GM21447 (cell line): ENCODE data around the gene TEX22.

Experiments used
- ATAC-seq: cut with Tn5 transposase; IDR thresholded peaks from one replicate; pipeline ENCODE4 v1.9.1; 2021; ENCODE audit not compliant: unreplicated experiment

TEX22 gene

DNA sequence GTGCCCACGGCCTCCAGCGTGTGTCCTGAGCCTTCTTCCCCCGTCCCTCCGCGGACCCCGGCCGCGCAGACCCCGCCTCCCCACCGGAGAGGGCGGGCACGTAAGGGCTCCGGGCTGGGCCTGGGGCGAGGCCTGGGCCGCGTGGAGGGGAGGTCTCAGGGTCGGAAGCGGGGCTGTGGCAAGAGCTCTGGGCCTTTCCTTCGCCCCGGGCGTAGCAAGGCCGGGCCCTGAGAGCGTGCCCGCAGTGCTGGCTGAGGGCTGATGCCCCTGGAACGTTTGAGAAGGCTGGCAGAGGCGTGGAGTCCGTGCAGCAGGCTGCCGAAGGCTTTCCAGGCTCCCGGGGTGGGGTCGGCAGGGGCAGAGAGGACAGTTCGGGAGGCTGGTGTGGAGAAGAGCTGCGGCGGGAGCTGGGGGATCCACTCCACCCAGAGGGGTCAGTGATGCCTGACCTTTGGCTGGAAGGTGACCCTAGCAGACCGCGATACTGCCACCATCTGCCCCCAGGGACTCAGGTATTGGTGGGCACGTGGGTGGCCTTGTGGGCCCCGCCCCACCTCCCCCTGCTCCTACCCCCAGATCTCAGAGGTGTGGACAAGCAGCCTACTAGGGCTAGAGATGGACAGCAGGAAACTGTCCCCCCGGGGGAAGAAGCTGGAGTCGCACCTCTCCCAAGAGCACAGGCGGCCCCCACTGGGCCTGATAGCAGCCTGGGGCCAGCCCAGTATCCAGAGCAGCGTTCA is 558 bp downstream of the TEX22 start:
- peak; percentile 19 for ATAC-seq

- no peak for ATAC-seq
These were observed 1.1 kb downstream of the TEX22 start for GRCh38 chr14:105399466-105399775.

GRCh38 chr14:105400016-105400415 is 1.7 kb downstream of the TEX22 start:
- ATAC-seq = no peak

DNA sequence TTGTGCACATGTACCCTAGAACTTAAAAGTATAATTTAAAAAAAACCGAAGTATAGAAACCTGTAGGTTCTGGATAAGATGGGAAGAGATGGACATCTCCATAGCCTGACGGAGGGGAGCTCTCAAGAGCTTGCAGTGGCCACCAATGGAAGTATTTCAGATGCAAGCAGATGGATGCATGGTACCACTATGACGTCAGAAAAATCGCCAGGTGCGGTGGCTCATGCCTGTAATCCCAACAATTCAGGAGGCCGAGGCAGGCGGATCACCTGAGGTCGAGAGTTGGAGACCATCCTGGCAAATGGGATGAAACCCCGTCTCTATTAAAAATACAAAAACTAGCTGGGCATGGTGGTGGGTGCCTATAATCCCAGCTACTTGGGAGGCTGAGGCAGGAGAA is 3.4 kb downstream of the TEX22 start:
- no peak for ATAC-seq

- no peak for ATAC-seq
These were observed 10.3 kb downstream of the TEX22 start for GRCh38 chr14:105408592-105408991.

- ATAC-seq = no peak
These were observed 11.0 kb downstream of the TEX22 start for GRCh38 chr14:105409364-105409763.

DNA sequence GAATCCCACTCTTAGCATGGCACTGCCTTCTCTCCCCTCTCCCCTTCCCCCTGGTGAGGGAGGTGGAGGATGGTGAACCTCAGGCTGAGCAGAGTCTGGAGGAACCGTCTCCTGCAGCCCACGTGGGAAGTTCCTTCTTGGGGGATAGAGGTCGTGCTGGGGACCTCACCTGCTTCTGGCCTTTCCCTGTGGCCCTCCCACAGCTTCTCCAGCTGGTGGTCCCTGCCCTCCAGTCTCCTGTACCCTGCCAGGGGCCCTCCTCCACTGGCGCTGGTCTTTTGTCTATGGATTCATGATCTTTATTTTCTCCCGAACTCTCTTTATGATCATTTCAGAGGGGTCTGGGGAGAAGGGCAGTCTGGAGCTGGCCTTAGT is 12.3 kb downstream of the TEX22 start:
- no peak for ATAC-seq

GRCh38 chr14:105411017-105411941 is 12.9 kb downstream of the TEX22 start:
- ATAC-seq = no peak

DNA sequence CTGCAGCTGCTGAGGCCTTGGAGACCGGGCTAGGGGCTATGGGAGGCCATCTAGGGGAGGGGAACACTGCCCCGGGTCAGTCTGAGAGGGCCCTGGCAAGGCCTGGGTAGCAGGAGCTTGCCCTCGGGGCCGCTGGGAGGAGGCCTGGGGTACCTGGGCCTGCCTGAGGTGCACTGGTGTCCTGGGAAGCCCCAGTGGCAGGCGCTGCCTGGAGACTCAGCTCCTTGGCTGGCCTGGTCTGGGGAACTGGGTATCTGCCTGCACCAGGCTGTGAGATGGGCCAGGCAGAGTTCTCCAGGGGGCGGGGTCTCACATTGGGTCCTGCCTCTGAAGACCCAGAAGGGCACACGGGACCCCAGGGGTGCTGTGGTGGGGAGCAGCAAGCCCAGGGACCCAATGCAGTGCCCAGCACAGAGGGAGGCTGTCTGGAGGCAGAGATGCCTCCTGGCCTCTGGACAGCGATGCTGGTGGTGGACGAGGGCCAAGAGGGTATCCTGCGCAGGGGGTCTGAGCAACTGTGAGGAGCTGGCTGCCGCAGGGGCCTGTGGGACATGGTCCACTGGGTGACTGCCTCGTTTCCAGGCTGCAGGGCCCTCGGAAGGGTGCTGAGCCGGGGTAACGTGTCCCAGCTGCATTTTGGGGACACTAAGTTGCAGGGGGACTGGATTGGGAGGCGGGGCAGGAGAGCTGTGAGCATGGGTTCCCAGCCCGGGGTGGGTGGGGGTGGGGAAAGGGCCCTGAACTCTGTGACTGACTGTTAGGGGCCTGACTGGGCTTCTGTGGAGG is 13.8 kb downstream of the TEX22 start:
- no peak for ATAC-seq

- ATAC-seq = no peak
These were observed 14.6 kb downstream of the TEX22 start for GRCh38 chr14:105412771-105413543.

DNA sequence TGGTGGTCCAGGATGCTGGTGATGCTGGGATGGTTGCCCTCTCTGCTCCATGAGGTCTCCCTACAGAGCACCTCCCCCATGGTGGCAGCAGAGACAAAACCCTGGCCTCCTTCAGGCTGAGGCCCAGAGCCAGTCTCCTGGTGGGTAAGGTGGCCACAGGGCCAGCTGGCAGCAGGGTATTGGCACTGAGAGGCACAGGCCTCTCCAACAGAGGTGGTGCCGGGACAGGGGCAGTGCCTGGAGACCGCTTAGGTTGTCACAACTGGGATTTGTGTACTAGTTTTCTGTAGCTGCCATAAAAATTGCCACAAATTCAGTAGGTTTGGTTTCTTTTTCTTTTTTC is 15.2 kb downstream of the TEX22 start:
- no peak for ATAC-seq

GRCh38 chr14:105414456-105415371 is 16.4 kb downstream of the TEX22 start:
- ATAC-seq = peak; percentile 47

DNA sequence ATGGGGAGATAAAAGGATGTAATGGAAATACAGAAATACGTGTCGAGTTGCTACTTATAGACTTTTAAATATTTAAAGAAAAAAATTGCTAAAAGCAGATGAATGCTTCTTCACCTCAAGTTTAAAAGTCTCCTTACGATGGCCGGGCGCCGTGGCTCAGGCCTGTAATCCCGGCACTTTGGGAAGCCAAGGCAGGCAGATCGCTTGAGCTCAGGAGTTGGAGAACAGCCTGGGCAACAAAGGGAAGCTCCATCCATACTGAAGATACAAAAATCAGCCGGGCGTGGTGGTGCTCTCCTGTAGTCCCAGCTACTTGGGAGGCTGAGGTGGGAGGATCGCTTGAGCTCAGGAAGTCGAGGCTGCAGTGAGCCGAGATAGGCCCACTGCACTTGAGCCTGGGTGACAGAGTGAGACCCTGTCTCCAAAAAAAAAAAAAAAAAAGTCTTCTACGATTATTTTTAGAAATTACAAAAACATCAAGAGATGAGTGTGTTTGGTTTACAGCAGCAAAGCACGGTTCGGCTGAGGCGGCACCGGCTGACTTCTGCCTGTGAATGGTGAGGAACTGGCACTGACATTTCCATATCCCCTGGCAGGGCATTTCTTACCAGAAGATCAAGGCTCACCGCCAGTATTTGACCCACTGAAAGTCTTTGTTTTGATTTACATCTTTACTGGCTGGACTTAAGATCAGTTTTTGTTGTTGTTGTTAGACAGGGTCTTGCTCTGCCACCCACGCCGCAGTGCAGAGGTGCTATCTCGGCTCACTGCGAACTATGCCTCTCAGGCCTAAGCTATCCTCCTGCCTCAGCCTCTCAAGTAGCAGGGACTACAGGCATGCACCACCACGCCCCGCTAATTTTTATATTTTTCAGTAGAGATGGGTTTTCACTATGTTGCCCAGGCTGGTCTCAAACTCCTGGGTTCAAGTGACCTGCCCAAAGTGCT is 17.4 kb downstream of the TEX22 start:
- no peak for ATAC-seq

DNA sequence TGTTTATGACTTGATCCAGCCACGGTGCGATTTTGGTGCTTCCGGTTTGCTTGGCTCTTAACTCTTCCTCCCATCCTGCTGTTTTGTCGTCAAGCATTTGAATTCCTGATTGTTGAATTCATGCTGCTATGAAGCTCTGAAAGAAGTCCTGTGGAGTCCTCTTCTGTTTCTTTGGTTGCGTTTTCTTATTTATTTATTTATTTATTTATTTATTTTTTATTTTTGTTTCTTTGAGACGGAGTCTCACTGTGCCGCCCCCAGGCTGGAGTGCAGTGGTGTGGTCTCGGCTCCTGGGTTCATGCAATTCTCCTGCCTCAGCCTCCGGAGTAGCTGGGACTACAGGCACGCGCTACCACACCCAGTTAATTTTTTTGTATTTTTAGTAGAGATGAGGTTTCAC is 18.3 kb downstream of the TEX22 start:
- ATAC-seq = no peak

DNA sequence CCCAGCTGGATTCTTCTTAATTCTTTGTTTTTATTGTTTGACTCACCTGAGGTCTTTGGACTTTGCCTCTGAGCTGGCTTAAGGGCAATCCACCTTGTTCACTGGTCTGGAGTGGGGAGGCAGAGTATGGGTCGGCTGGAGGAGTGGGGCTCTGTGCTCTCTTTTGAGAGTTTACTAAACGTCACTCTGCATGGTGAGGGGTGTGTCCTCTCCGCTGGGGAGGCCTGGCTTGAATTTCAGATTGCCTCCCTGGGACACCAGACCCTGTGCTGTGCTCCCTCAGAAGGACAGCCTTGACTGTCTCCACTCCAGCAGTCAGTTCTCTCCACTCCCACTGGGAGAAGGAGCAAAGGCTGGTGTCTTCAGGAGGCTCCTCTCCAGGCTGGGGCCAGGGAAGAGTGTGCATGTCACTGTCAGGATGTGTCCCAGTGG is 19.4 kb downstream of the TEX22 start:
- no peak for ATAC-seq

GRCh38 chr14:105418269-105419194 is 20.2 kb downstream of the TEX22 start:
- ATAC-seq = no peak

DNA sequence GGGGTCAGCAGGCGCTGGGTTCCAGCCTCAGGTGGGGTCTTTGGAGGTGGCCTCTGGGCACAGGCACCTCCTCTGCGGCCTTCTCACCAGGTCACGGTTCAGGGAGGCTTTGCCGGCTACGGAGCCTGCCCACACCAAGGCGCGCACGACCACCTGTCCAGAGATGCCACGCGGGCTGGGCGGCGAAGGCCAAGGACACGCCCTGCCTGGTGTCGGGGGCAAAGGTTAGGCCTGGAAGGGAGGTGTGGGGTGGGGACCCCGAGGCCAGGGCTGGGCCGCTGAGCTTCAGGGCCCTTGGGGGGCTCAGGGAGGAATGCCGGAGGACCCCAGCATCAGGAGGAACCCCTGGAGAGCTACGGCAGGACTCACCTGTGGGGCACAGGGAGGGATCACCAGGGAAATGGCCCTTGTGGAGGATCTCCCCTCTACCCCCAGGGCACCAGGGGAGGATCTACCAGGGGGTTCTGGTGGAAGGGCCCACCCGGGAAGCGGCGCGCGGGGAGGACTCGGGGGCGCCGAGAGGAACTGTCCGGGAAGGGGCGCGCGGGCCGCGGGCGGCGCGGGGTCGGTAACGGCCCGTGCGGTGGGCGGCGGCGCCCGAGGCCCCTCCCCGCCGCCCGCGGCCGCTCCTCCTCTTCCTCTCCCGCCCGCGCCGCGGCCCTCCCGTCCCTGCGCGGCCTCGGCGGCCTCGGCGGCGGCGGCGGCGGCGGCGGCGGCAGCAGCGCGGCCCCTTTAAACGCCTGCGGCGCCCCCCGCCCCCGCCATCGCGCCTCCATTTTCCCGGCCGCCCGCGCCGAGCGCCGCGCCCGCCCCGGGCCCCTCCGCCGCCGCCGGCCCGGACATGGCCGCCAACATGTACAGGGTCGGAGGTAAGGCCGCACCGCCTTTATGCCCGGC is 21.1 kb downstream of the TEX22 start, which contains the start of gene MTA1:
Gene MTA1 (plus strand): TSS at position 633 of the 897 bp plus-strand sequence. CDS start 209 bp downstream, at position 842.
- ATAC-seq = no peak
